ENCODE measurements around the gene SACM1L. TPM values are rescaled to one million over a fixed set of nuclear protein-coding genes. Genes with fewer than 3 reads are reported as not detected.

Gene SACM1L
- total RNA-seq, 2 donors from 2014 or later: 149 to 161 TPM

DNA sequence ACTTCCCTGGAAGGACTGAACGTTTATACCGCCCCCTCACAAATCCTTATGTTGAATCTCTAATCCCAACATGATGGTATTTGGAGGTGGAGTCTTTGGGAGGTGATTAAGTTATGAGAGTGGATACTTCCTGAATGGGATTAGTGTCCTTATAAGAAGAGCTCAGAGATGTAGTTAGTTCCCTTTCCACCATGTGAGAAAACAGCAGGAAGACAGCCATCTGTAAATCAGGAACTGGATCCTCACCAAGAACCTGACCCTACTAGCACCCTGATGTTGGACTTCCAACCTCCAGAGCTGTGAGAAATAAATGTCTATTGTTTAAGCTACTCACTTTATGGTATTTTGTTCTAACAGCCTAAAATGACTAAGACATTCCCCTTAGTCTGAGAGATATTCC lies 33.3 kb upstream of the SACM1L start:
- Mint-ChIP-seq H3K4me3 (no peak overlapping the region), H3K9me3 (peaks cover 9% of the 10 kb centered on the region), H3K36me3 (ENCODE audit: low read depth) (peaks cover 24% of the 10 kb centered on the region), H3K27me3 (ENCODE audit: insufficient read depth) (no peaks in the 10 kb centered on the region), H3K4me1 (peaks cover 6% of the 10 kb centered on the region), H3K27ac (no peak overlapping the region)
- Histone ChIP-seq H3K27me3 (ENCODE audit: control insufficient read depth, insufficient read depth, low read length, poor library complexity, severe bottlenecking) (no peaks in the 10 kb centered on the region), H3K36me3 (ENCODE audit: control insufficient read depth, insufficient read depth, low read length) (peaks cover 22% of the 10 kb centered on the region), H3K27ac (ENCODE audit: low read depth, low read length) (no peak overlapping the region), H3K9ac (ENCODE audit: extremely low read depth, low read length, poor library complexity, severe bottlenecking) (no peak overlapping the region), H3K4me3 (ENCODE audit: low read length) (no peak overlapping the region), H3K9me3 (ENCODE audit: control insufficient read depth, low read length) (peaks cover 19% of the 10 kb centered on the region), H3K4me1 (ENCODE audit: control insufficient read depth, insufficient read depth, low read length) (no peaks in the 10 kb centered on the region)
- TF ChIP-seq, protein P1, sequence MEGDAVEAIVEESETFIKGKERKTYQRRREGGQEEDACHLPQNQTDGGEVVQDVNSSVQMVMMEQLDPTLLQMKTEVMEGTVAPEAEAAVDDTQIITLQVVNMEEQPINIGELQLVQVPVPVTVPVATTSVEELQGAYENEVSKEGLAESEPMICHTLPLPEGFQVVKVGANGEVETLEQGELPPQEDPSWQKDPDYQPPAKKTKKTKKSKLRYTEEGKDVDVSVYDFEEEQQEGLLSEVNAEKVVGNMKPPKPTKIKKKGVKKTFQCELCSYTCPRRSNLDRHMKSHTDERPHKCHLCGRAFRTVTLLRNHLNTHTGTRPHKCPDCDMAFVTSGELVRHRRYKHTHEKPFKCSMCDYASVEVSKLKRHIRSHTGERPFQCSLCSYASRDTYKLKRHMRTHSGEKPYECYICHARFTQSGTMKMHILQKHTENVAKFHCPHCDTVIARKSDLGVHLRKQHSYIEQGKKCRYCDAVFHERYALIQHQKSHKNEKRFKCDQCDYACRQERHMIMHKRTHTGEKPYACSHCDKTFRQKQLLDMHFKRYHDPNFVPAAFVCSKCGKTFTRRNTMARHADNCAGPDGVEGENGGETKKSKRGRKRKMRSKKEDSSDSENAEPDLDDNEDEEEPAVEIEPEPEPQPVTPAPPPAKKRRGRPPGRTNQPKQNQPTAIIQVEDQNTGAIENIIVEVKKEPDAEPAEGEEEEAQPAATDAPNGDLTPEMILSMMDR (conservative IDR thresholded peaks at IDR 0.05): no peak
- no peak for DNase-seq
- 80 to 85% methylated on average over 1 to 2 of the region's 2 CpGs for WGBS, 2 experiments (ENCODE audit: insufficient coverage in 1 of 2, insufficient read length in 1 of 2)

- peaks cover 6% of the 10 kb centered on the region for H3K4me1 Mint-ChIP-seq
- DNase-seq: peak; percentile 97
- H3K4me1 ChIP-seq (ENCODE audit: control insufficient read depth, insufficient read depth, low read length): no peaks in the 10 kb centered on the region
- 65 to 72% methylated on average over 6 to 14 of the region's 14 CpGs for WGBS, 2 experiments (ENCODE audit: insufficient coverage in 1 of 2, insufficient read length in 1 of 2)
- H3K9ac ChIP-seq (ENCODE audit: extremely low read depth, low read length, poor library complexity, severe bottlenecking): no peak overlapping the region
- no peaks in the 10 kb centered on the region for H3K27me3 Mint-ChIP-seq (ENCODE audit: insufficient read depth)
- H3K4me3 Mint-ChIP-seq: no peak overlapping the region
- TF ChIP-seq, protein P1 (conservative IDR thresholded peaks at IDR 0.05): peak; percentile 95
- H3K36me3 Mint-ChIP-seq (ENCODE audit: low read depth): peaks cover 29% of the 10 kb centered on the region
- no peak overlapping the region for H3K27ac Mint-ChIP-seq
- peaks cover 23% of the 10 kb centered on the region for H3K9me3 ChIP-seq (ENCODE audit: control insufficient read depth, low read length)
- H3K27me3 ChIP-seq (ENCODE audit: control insufficient read depth, insufficient read depth, low read length, poor library complexity, severe bottlenecking): no peaks in the 10 kb centered on the region
- no peak overlapping the region for H3K27ac ChIP-seq (ENCODE audit: low read depth, low read length)
- no peak overlapping the region for H3K4me3 ChIP-seq (ENCODE audit: low read length)
- H3K9me3 Mint-ChIP-seq: peaks cover 11% of the 10 kb centered on the region
- peaks cover 24% of the 10 kb centered on the region for H3K36me3 ChIP-seq (ENCODE audit: control insufficient read depth, insufficient read depth, low read length)
Observed at GRCh38 chr3:45656575-45657363, 32.4 kb upstream of the SACM1L start.

GRCh38 chr3:45657853-45658252 lies 31.3 kb upstream of the SACM1L start:
- Histone ChIP-seq H3K9ac (ENCODE audit: extremely low read depth, low read length, poor library complexity, severe bottlenecking) (no peak overlapping the region), H3K4me1 (ENCODE audit: control insufficient read depth, insufficient read depth, low read length) (no peaks in the 10 kb centered on the region), H3K9me3 (ENCODE audit: control insufficient read depth, low read length) (peaks cover 23% of the 10 kb centered on the region), H3K27ac (ENCODE audit: low read depth, low read length) (no peak overlapping the region), H3K27me3 (ENCODE audit: control insufficient read depth, insufficient read depth, low read length, poor library complexity, severe bottlenecking) (no peaks in the 10 kb centered on the region), H3K36me3 (ENCODE audit: control insufficient read depth, insufficient read depth, low read length) (peaks cover 24% of the 10 kb centered on the region), H3K4me3 (ENCODE audit: low read length) (no peak overlapping the region)
- peaks cover 31% of the 10 kb centered on the region for H3K36me3 Mint-ChIP-seq (ENCODE audit: low read depth)
- no peak overlapping the region for H3K27ac Mint-ChIP-seq
- no peaks in the 10 kb centered on the region for H3K27me3 Mint-ChIP-seq (ENCODE audit: insufficient read depth)
- H3K4me1 Mint-ChIP-seq: peaks cover 6% of the 10 kb centered on the region
- no peak overlapping the region for H3K4me3 Mint-ChIP-seq
- 92 to 100% methylated on average over 1 to 4 of the region's 4 CpGs for WGBS, 2 experiments (ENCODE audit: insufficient coverage in 1 of 2, insufficient read length in 1 of 2)
- TF ChIP-seq, protein P1 (conservative IDR thresholded peaks at IDR 0.05): no peak
- peaks cover 11% of the 10 kb centered on the region for H3K9me3 Mint-ChIP-seq
- no peak for DNase-seq

Measured in endodermal cell (in vitro differentiated cells).